Umbilical cord (tissue), 2 donors: ENCODE data around the gene PDGFB. TPM values are rescaled to one million over a fixed set of nuclear protein-coding genes. Genes with fewer than 3 reads are reported as not detected.
A peak's percentile ranks its signal among the peaks of the same experiment; 100 is the strongest.

ENCODE experiments used
- DNase-seq: peaks from one replicate; pipeline ENCODE4 v3.0.0-alpha.2; 2015; ENCODE audit warnings: low spot score
- total RNA-seq: library from RNA; depleted of rRNA; stranded (reverse); fragments of >200 nt; gene quantifications from one replicate; pipeline ENCODE4 v1.2.3, GENCODE V29; 2014; ENCODE audit warnings: low replicate concordance; ENCODE audit not compliant: insufficient read depth

Gene PDGFB
- total RNA-seq, 1 donor from 2014 or later: 4.8 TPM

DNA sequence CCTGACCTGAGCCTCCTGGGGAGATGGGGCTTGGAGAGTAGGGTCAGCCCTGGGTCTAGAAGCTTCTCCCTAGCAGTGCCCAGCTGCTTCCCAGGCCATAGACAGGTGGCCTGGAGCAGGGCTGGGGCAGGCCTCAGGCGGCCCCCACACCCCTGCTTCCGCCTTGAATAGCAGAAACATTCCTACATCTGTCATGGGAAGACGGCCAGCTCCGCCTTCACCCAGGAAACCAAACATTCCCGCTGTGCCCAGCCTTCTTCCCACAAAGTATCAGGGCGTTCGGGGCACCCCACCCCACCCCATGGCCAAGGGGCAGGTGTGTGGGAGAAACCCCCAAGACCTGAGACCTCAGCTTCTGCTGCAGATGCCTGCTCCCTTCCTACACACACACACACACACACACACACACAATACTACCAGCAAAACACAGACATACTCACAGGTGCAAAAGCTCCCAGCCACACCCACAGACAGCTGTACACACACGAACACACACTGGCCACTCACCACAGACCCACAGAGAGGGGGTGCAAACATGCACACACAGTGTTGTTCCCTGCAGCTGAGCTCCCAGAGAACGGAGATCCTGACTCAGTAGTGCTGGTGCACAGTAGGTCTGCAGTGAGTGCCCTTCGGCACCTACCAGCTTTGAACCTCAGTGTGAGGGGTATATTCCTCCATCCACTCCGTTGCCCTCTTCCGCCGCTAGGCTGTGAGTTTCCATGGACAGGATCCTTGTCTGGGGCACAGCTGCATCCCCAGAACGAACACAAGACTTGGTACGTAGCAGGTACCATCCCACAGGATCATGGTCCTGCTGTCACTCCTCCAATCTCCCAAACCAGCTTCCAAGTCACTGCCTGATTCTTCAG, 37.4 kb downstream of the PDGFB start:
- DNase-seq: no peak

DNA sequence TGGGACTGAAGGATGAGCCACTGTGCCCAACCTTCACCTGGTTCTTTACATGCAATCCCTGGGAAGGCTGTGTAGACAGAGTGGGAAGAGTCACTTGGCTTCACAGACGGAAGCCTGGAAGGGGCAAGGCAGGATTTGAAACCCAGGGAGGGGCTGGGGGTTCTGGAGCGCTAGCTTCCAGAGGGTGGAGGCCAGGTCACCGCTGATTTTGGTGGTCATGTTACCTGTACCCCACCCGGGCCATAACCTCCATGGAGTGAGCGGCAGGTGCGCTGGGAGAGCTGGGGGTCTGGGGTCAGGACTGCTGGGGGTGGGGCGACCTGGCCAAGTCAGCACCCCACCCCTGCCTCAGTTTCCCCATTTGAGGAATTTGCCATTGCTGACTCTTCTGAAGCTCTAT, 38.3 kb downstream of the PDGFB start:
- no peak for DNase-seq

DNA sequence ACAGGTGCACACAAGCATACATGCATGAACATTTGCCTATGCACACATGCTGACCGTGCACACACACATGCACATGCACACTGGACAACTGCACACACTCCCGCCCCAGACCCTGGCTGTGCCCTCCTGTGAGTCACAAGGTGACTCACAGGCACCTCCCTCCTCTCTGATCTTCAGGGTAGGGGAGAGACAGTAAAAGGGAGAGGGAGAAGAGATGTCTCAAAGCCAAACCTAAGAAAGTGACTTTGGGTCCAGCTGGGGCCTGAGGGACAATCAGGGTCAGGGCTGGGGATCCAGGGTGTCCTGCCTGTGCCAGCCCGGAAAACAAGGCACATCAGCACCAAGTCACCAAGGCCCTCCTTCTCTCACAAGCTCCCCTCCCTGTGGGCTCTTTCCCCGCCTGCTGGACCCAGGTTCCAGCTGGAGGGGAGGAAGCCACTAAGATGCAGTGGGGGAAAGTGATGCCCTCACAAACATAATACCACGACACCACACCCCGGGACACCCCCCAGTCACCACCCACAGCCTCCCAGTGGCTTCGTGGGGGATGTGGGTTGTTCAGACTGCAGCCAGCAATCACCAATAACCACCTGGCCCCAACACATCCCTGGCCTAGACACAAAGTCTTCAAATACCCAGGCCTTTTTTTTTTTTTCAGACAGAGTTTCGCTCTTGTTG, 39.3 kb downstream of the PDGFB start:
- no peak for DNase-seq

DNA sequence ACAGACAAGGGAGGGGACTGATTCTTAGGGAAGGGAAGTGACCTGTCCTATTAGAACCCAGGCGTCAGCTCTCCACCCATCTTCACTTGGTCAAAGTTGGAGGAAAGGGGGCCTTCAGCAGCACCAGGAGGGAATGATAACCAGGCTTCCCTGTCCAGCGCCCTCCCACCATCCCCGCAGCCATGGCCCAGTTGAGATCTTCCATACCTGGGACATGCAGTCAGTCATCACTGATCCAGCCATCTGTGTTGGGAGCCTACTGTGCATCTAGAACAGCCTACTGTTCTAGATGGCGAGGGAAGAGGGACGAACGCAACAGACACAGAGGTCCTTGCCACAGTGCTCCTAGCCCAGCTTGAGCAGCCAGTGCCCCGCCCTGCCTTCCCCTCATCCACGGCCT, 40.6 kb downstream of the PDGFB start:
- no peak for DNase-seq

DNA sequence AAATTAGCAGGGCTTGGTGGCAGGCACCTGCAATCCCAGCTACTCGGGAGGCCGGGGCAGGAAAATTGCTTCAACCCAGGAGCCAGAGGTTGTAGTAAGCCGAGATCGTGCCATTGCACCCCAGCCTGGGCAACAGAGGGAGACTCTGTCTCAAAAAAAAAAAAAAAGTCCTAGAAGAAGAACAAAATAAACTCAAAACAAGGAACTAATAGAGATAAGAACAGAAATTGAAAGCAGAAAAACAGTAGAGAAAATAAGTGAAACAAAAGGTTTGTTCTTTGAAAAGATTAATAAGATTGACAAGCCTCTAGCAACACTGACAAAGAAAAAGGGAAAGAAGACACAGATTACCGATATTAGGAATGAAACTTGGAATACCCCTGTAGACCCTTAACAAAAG, 47.2 kb downstream of the PDGFB start:
- no peak for DNase-seq

DNA sequence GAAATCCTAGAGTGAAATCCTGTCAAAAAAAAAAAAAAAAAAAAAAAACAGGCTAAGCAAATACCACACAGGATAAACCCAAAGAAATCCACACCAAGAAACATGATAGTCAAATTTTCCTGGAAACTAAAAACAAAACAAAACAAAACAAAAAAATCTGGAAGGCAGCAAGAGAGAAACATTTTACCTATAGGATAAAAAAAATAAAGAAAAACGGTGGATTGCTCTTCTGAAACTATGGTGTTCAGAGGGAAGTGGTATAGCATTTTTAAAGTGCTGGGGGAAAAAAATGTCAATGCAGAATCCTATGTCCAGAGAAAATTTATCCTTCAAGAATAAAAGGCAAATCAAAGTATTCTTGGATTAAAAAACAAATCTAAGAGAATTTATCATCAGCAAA, 50.7 kb downstream of the PDGFB start:
- no peak for DNase-seq

DNA sequence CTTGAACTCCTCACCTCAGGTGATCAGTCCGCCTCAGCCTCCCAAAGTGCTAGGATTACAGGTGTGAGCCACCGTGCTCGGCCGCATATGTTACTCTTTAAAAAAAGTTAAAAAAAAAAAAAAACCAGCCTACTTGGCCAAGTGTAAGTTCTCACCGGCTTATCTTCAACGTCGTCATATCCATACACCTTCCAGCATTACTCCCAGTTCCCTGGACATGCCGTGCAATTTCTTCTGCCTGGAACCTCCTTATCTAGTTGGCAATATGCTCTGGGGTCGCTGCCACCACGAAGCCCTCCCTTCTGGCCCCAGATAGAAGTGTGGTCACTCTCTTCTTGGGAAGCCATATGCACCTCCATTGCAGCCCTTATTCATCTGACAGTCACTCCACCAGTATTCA, 56.0 kb downstream of the PDGFB start:
- DNase-seq: no peak

DNA sequence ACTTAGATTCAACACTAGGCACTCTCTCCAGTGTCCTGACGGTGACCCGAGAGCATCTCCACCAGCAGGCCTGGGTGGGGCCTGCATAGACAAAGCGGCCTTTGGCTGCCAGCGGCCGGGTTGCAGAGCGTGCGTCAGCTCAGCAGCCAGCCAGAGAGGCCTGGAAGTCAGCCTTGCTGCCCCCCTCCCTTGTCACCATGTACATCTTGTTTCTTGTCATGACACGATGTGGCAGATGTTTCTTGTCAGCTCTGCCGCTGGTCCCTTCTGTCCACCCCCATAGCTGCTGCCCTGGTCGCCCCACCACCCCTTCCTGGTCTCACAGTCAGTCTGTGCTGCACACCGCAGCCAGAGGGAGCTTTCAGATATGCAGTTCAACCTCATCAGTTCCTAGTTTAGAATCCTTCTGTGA, 59.2 kb downstream of the PDGFB start:
- DNase-seq: peak; percentile 76

DNA sequence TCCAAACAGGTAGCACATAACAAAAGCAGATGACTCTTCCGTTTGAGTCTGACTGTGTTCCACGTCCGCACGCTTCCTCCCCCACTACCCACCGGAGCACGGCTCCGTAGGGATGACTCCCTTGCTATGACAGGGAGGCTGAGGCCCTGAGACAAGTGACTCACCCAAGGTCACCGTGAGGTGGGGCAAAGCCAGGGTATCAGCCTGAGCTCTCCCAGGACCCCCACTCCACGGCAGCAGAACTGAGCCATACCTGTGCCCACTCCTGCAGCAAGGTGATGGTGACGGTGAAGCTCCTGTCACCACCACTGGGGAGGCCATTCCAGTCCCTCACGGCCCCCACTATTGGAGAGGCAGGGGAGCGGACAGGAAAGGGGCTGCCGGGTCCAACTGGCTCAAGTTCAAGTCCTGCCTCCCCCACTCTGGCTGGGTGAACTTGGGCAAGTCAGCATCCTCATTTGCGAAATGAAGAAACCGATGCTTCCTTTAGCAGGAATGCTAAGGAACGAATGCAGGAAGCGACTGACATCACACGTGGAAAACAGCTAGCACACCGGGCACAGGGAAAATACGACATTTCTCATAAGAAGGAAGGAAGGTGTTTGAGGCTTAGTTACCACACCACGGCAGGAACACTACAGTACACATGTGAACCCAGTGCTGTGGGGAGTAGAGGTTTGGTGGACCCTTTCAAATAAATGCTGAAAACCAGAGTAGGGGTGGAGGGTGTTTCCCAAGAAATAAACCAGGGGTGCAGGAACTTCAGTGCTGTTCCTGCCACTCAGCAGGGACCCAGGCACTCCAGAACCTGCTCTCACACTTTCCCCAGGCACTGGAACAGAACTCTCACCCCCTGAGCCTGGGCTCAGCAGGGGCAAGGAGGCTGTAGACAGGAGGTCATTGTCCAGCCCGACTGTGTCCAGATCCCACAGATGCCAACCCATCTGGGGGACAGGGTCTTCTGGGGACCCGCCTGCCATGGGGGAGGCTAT, 59.9 kb downstream of the PDGFB start:
- DNase-seq: no peak

DNA sequence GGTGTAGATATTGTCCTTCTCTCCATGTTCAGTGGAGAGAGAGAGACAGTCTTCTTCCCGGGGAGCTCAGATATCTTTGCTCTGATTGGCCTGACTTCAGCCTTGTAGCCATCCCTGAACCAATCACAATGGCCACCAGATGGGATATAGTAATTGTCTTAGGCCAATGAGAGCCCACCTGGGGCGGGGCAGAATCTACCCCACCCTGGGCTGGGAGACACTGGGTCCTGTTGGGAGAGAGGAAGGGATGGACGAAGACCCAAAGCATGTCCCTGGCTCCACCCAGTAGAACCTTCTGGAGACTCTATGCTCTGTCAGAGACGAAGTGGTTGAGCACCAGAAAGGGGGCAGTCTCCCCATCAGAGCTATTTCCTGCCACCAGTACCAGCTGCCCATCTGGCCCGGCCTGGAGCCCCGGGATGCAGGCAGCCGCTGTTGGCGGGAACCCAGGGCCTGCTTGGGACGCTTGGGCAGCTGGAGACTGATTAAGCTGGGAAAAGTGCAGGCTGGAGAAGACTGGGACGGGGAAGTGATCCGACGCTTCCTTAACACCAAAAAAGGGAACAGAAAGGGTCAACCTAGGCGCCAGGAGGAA, 60.7 kb downstream of the PDGFB start:
- DNase-seq: no peak

DNA sequence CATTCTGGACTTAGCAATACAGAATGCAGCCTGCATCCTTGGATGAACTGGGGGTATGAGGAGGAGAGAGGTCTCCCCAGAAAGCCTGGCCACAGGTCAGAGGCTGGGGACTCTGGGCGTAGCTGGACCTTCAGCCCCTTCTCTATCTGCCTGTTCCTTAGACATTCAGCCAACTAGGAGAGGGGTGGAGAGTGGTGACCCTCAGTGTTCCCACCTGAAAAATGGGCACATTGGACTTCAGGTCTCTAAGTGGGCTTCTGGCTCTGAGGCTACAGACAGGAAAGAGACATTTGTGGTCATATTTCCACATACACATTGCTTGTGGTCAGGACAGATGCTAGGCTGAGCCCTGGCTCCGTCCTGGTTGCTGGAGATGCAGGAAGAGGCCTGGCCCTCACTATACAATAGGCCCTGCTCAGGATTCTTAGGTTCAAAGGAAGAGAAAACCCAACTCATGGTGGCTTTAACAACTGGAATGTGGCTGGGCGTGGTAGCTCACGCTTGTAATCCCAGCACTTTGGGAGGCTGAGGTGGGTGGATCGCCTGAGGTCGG, 62.2 kb downstream of the PDGFB start:
- no peak for DNase-seq

DNA sequence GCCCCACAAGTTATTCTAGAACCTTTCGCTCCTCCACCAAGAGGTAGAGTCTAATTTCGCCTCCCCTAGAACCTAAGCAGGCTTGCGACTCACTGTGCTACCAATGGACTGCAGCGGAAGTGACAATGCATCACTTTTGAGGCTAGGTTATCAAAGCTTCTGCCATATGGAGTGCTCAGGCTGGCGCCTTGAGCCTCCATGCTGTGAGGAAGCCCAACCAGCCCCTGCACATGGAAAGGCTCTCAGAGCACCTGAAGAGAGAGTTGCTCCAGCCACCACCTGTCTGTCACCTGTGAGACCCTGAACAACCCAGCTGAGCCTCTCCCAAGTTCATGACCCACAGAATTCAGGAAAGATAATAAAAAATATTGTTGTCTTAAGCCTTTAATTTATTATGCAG, 63.0 kb downstream of the PDGFB start:
- DNase-seq: no peak

DNA sequence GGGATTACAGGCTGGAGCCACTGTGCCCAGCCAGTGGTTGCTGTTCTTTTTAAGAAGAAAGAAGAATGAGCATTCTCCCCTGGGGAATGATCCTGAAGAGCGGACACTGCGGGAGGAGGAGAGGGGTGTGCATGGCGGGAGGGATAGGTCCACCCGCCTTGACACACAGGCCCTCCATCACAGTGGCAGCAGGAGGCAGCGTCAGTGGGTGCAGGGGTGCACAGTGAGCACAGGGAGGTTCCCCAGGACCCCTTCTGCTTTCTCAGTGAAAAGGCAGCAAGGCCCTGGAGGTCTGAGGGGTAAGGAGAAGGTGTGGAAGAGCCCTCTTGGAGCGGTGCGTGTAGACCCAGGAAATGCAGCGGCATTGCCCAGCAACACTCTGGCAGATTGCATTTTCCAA, 63.4 kb downstream of the PDGFB start:
- DNase-seq: no peak

DNA sequence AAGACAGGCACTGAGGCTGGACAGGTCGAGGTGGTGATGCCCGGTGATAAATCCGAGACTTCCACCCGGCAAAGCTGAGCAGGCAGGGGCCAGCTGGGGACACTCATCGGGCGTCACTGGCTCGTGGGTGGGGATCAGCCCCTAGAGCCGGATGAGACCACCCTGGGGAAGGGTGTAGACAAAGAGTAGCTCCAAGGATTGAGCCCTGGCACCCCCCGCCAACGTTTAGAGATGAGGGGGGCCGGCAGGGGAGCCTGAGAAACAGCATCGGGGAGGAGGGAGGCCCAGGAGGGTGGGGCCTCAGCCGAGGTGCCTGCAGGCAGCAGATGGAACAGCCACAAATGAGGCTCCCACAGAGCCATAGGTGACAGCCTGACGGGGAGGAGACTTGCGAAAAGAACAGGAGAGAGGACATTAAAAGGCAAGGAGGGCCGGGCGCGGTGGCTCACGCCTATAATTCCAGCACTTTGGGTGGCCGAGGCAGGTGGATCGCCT, 64.9 kb downstream of the PDGFB start:
- no peak for DNase-seq

DNA sequence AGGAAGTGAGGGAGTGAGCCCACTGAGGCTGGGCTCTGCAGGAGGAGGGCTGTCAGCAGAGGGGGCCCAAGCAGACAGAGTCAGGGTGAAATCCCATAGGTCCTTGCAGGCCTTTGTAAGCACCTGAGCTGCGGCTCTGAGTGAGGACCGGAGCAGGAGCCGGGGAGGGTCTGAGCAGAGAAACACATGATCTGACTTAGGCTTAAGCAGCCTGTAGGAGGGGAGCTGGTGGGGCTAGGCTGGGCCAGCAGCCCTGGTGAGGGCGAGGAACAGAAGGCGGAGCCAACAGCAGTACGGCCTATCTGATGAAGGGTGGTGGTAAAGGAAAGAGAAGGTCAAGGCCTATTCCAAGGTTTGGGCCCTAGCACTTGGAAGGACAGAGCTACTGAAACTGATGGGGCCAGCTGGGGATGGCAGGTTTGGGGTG, 65.4 kb downstream of the PDGFB start:
- no peak for DNase-seq

DNA sequence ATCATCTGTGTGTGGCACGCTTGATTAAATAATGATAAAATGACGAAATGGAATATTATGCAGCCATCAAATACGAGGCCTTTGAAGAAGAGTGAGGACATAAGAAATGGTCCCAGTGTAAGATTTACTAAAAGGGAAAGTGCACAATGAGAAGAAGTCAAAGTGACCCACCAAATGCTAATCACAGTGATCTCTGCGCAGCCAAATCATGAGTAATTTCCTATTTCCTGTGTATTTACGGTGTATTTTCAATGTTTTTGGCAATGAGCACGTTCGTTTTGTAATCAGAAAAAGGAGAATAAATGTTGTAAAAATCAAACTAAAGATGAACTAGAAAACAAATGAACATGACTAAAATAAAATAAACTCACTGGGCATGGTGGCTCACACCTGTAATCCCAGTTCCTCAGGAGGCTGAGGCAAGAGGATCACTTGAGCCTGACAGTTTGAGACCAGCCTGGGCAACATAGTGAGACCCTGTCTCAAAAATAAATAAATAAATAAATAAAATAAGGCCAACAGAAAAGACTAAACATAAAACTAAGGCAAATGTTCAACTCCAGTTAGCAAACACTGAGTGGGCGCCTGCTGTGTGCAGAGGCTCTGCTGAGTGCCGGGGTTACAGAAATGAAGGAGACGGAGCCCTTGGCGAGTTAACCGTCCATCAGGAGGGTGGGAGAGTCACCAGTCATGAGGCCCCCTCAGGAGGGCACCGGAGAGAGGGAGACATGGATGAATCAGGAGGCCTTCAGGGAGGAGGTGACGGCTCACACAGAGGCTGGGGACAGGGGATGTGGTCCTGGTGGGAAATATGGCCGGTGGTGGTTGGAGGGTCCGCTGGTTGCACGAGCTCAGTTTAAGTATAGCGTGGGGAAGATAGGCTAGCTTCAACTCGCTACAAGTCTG, 66.3 kb downstream of the PDGFB start:
- DNase-seq: no peak

DNA sequence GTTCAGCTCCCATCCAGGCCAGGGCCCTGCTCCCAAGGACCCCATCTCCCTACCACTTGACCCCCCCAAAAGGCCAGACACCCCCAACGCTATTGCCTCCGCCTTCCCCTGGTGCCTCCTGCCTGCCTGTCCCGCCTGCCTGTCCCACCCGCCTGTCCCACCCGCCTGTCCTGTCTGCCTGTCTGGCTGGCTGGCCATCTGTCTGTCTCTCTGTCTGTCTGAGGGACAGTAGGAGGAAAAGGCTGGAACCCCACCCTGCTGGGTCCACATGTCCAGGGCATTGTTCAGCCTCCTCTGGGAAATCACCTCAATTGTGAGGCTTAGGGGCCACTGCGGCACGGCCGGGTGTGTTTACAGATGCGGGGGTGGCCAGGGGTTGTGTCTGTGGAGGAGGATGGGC, 67.0 kb downstream of the PDGFB start:
- no peak for DNase-seq

DNA sequence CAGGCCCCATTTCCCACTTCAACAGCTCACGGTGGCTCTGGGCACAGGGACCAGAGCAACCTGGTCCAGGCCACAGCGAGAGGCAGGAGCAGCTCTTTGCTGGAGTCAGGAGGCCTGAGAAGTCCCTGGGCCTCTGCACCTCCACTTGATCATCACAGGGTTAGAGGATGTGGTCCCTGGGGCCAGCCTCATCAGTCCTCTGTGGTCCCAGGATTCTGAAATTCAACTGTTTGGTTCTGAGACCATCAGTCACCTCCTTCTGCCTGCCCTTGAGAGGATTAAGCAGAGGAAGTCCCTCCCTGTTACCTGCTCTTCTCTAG, 67.4 kb downstream of the PDGFB start:
- no peak for DNase-seq

DNA sequence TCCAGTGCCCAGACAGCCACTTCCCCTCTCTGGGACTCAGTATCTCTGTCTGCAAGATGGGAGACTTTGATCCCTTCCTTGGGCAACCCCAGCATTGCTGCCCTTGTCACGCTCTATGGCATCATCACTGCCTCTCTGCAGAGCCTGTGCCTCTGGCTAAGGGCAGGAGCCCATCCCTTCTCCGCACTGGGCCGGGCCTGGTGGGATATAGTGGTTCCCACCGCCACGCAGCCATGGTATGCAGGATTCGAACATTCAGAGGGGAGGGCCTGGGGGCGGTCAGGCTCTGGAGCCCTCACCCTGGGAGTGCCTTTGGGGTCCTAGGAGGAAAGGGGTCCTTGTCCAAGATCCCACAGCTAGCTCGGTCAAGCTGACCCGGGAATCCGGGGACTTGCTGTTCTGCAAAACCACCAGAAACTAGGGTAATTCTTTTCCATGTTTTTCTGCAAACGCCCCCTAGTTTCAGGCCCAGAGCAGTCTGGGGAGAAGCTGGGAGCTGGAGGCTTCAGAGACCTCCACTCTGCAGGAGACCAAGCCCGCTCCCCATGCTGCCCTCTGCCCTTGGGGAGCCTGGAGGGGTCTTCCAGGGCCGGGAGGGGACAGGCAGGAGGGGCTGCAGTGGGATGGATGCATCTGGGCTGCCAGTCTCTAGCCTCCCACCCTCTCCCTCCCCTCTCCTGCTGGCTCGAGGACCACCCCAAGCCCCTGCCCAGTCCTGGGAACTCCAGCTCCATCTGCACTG, 67.9 kb downstream of the PDGFB start:
- DNase-seq: no peak
